HepG2 (cell line): ENCODE results near the gene PPP3R2. TPM values are rescaled to one million over a fixed set of nuclear protein-coding genes. Genes with fewer than 3 reads are reported as not detected.
A peak's percentile ranks its signal among the peaks of the same experiment; 100 is the strongest.

Experiments used
- ATAC-seq: fragments of 200-7000 bp; cut with Tn5 transposase; 3 replicates; pipeline ENCODE4 v1.9.1; 2020; ENCODE audit warnings: mild to moderate bottlenecking, moderate library complexity
- BruUV-seq: library from RNA; stranded (reverse); fragments of 400-500 nt; replicated peaks from 2 replicates; lab custom pipeline; 2021; lab: Mats Ljungman, UMichigan
- CTCF ChIA-PET: fragments of 300-600 bp; formaldehyde crosslinking; extraction: SDS; loops from one replicate; lab custom pipeline; 2021; ENCODE audit warnings: low total read pairs, inconsistent platforms, low intra/inter-chr PET ratio; lab: Yijun Ruan, JAX
- POLR2A ChIA-PET: fragments of 350-600 bp; sonication (Branson Sonifier 250); formaldehyde crosslinking; loops from one replicate; lab custom pipeline; 2020; ENCODE audit warnings: antibody characterized with exemption, inconsistent platforms; lab: Yijun Ruan, JAX
- DNase-seq: peaks from one replicate; pipeline ENCODE4 v3.0.0-alpha.2; 2015; ENCODE audit warnings: low spot score
- FAIRE-seq: peaks from 3 replicates; lab custom pipeline; 2011; peaks lifted over from hg19 to GRCh38; lab: Jason Lieb, UNC
- H2AFZ ChIP-seq: one replicate; pipeline ENCODE4 v1.6.1; 2011; ENCODE audit warnings: low read length, inconsistent platforms
- H3K27ac ChIP-seq: fragments of 300-600 bp; 3 replicates; pipeline ENCODE4 v1.8.0; 2011; ENCODE audit warnings: mixed run types, mild to moderate bottlenecking, mixed read lengths, low read length, inconsistent platforms; ENCODE audit not compliant: insufficient read depth; ENCODE audit errors: extremely low read length
- H3K27me3 ChIP-seq, 2 experiments: fragments of 200-600 bp in 1 of 2; 2 replicates in 1 of 2; 3 replicates in 1 of 2; pipeline versions ENCODE4 v1.6.0 to v1.8.0; 2011; ENCODE audit warnings: low read length in 2 of 2, mild to moderate bottlenecking in 2 of 2, moderate library complexity in 2 of 2, inconsistent platforms in 1 of 2; ENCODE audit not compliant: insufficient read depth in 2 of 2, control insufficient read depth in 1 of 2
- H3K36me3 ChIP-seq, 2 experiments: fragments of 200-600 bp in 1 of 2; replicated peaks in 1 of 2; 2 replicates in 1 of 2; 3 replicates in 1 of 2; pipeline versions ENCODE4 v1.5.1 to v1.8.0; 2011; ENCODE audit warnings: low read length in 2 of 2, inconsistent platforms in 1 of 2; ENCODE audit not compliant: insufficient read depth in 2 of 2, control insufficient read depth in 1 of 2
- H3K4me1 ChIP-seq: 2 replicates; pipeline ENCODE4 v1.5.1; 2012; ENCODE audit warnings: low read length, inconsistent platforms; ENCODE audit not compliant: insufficient read depth
- H3K4me2 ChIP-seq: 2 replicates; pipeline ENCODE4 v1.6.0; 2011; ENCODE audit warnings: low read depth, low read length, inconsistent platforms
- H3K4me3 ChIP-seq, 3 experiments: fragments of 200-600 bp in 1 of 3; sonication (generic), shearing (Covaris generic) in 1 of 3; replicated peaks in 1 of 3; 2 replicates each; pipeline ENCODE4 v1.5.1; 2011 to 2016; ENCODE audit warnings: low read length in 3 of 3, inconsistent platforms in 2 of 3, low read depth in 2 of 3, mild to moderate bottlenecking in 2 of 3, control low read depth in 1 of 3, mixed read lengths in 1 of 3; ENCODE audit not compliant: insufficient read depth in 1 of 3
- H3K79me2 ChIP-seq: one replicate; pipeline ENCODE4 v1.6.1; 2011; ENCODE audit warnings: low read length, inconsistent platforms; ENCODE audit not compliant: insufficient read depth
- H3K9ac ChIP-seq: 2 replicates; pipeline ENCODE4 v1.6.0; 2011; ENCODE audit warnings: mild to moderate bottlenecking, low read depth, low read length, inconsistent platforms; ENCODE audit not compliant: insufficient read depth
- H3K9me3 ChIP-seq: 2 replicates; pipeline ENCODE4 v1.5.1; 2012; ENCODE audit warnings: mild to moderate bottlenecking, low read length
- H4K20me1 ChIP-seq: 2 replicates; pipeline ENCODE4 v1.6.0; 2011; ENCODE audit warnings: inconsistent platforms, mild to moderate bottlenecking, low read length, moderate library complexity; ENCODE audit not compliant: insufficient read depth
- ATF7 ChIP-seq, 2 experiments: fragments of 450-650 bp in 1 of 2; sonication (generic) in 1 of 2; formaldehyde crosslinking in 1 of 2; IDR thresholded peaks; 2 replicates each; pipeline versions ENCODE4 v1.4.0 to v1.6.1; 2016 to 2020; ENCODE audit warnings: antibody characterized with exemption in 1 of 2, mild to moderate bottlenecking in 1 of 2, missing genetic modification reagents in 1 of 2
- CTCF ChIP-seq: sonication (generic); formaldehyde crosslinking; IDR thresholded peaks from 2 replicates; pipeline ENCODE4 v1.5.0; 2020; ENCODE audit warnings: mild to moderate bottlenecking, missing genetic modification reagents, moderate library complexity
- SMC3 ChIP-seq: IDR thresholded peaks from 2 replicates; pipeline ENCODE4 v1.6.1; 2011; ENCODE audit warnings: low read length, improper control_type of control experiment
- STAG1 ChIP-seq: sonication (generic); formaldehyde crosslinking; IDR thresholded peaks from 2 replicates; pipeline ENCODE4 v1.4.0; 2020; ENCODE audit warnings: missing genetic modification reagents
- ZNF20 ChIP-seq: sonication (generic); formaldehyde crosslinking; IDR thresholded peaks from 2 replicates; pipeline ENCODE4 v1.4.0; 2020; ENCODE audit warnings: mild to moderate bottlenecking, moderate library complexity, missing genetic modification reagents
- ZNF263 ChIP-seq: sonication (generic); formaldehyde crosslinking; IDR thresholded peaks from 2 replicates; pipeline ENCODE4 v1.4.0; 2020; ENCODE audit warnings: missing genetic modification reagents
- WGBS: methylation state at CpG from one replicate; pipeline ENCODE4 v1.1.6; 2017; ENCODE audit warnings: low lambda C conversion rate; 5-methylcytosine and 5-hydroxymethylcytosine counted together
- in situ Hi-C: cut with HindIII; loops from 2 replicates; pipeline ENCODE4 v1.10.0; 2017; ENCODE audit warnings: low pct_unique_long_range_greater_than_20kb; ENCODE audit not compliant: extremely low pct_ligation_motif_present
- intact Hi-C: fragments of 100-400 bp; cut with micrococcal nuclease; formaldehyde crosslinking; loops from one replicate; pipeline ENCODE4 v1.10.0; 2022; ENCODE audit not compliant: unreplicated experiment
- polyA plus RNA-seq, 8 experiments: library from polyadenylated mRNA; depleted of rRNA in 3 of 8; stranded (reverse) in 7 of 8; unstranded in 1 of 8; fragments of >200 nt; fragmentation: Illumina TruSeq in 4 of 8; extraction: Trizol in 4 of 8; gene quantifications; 2 replicates each; pipeline versions ENCODE4 v1.2.1 to v1.2.3, GENCODE V29; 2011 to 2016; ENCODE audit warnings: low read depth in 4 of 8, missing spikeins in 1 of 8, mixed read lengths in 1 of 8; ENCODE audit not compliant: insufficient read depth in 1 of 8
- total RNA-seq, 5 experiments: library from RNA; depleted of rRNA; stranded (reverse); fragments of >200 nt; fragmentation: Illumina TruSeq; extraction: Trizol; gene quantifications; 2 replicates each; pipeline ENCODE4 v1.2.3, GENCODE V29; 2016; ENCODE audit warnings: low read depth in 1 of 5

The PPP3R2 gene
- total and polyA plus RNA-seq, 2 of the 13 experiments (the other 11 are each of a cell fraction or from before 2014, with no cell fraction given), result not detected

GRCh38 chr9:101566904-101567724 lies 27.7 kb downstream of the PPP3R2 start:
- no peak overlapping the region for H3K4me3 ChIP-seq
- whole genome bisulfite sequencing, result 82% methylated on average over 5 of the region's 5 CpGs
- FAIRE-seq (peak; percentile 81), ATAC-seq (peak; percentile 76), DNase-seq (peak; percentile 48)
- no TSS peak for BruUV-seq
- in situ Hi-C loops (no loop called here), intact Hi-C loops (loop anchor here (1.0 to 10.0 kb wide), 2 partner anchors 108 to 452 kb away; no protein-coding TSS in a partner anchor)
- no peaks in the 10 kb centered on the region for H3K79me2 ChIP-seq
- ChIA-PET POLR2A (no interaction called here), CTCF (interaction anchor here (1.0 to 1.9 kb wide), 3 partner anchors 102 to 108 kb away, joined by 3 to 8 read pairs (median 4); no protein-coding TSS in a partner anchor)
- no peak overlapping the region for H3K27ac ChIP-seq
- H3K36me3 ChIP-seq, result peaks cover 3 to 22% of the 10 kb centered on the region in 2 experiments; a peak in 3 of 5 replicates
- TF ChIP-seq STAG1 (CRISPR knock-in tag), result peak; percentile 45
- TF ChIP-seq CTCF (CRISPR knock-in tag), result peak; percentile 58
- TF ChIP-seq ZNF20 (CRISPR knock-in tag), result no peak
- TF ChIP-seq ZNF263 (CRISPR knock-in tag), result no peak
- peak; percentile 52; the same call in 1 of the 2 replicates for TF ChIP-seq SMC3
- TF ChIP-seq ATF7 (IDR thresholded peaks at IDR 0.05), result peak; percentile 50
- no peak for TF ChIP-seq ATF7 (CRISPR knock-in tag; IDR thresholded peaks at IDR 0.05)
- no peaks in the 10 kb centered on the region for H3K9me3 ChIP-seq
- H3K27me3 ChIP-seq, result no peaks in the 10 kb centered on the region
- no peaks in the 10 kb centered on the region for H4K20me1 ChIP-seq
- H3K4me1 ChIP-seq, result no peaks in the 10 kb centered on the region
- no peak overlapping the region for H3K9ac ChIP-seq
- H2AFZ ChIP-seq, result no peak overlapping the region
- no peak overlapping the region for H3K4me2 ChIP-seq
